ENCODE measurements around the gene SRSF10.
"Not testable (repeated sequence)": the region's sequence is repeated elsewhere in the genome, so short reads cannot be mapped to it uniquely, and the experiment has no call there.

Gene SRSF10

DNA sequence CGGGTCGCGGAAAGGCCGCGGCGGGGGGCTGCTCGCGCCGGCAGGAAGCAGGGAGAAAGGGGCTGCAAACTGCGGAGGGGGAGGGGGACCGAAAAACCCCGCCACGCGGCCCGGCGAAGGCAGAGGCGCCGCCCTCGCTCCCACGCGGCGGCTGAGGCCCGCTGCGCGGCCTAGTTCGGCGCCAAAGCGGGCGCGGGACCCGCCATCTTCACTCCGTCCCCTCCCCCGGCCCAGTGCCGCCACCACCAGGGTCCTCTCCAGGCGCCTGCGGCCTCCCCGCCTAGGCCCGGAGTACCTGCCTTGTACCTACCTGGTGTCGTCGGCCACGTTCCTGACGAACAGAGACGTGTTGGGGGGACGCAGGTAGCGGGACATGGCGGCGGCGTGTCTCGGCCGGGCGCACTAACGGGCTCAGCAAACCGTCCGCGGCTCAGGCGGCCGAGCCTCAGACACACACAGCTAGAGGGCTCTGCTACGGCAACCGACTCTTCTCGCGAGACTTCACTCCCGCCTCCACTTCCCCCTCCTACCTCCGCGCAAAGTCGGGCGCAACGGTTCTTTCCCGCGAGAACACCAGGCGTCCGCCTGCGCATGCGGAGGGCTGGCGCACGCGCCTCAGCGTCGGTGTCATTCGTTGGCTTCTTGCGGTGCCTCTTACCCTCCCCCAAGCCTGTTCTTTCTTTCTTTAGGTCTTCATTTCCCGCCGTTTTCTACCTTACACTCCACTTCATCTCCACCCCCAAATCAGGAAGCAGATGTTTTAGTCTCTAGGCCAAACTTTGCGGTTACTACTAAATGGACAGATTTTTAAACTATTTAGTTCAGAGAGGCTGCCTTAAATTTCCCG lies at the start of gene SRSF10:
SRSF10 (minus strand) TSS at position 447 of the 847 bp plus-strand sequence; CDS start at position 375, 72 bp downstream.
- DNase-seq, result peak; percentile 99

DNA sequence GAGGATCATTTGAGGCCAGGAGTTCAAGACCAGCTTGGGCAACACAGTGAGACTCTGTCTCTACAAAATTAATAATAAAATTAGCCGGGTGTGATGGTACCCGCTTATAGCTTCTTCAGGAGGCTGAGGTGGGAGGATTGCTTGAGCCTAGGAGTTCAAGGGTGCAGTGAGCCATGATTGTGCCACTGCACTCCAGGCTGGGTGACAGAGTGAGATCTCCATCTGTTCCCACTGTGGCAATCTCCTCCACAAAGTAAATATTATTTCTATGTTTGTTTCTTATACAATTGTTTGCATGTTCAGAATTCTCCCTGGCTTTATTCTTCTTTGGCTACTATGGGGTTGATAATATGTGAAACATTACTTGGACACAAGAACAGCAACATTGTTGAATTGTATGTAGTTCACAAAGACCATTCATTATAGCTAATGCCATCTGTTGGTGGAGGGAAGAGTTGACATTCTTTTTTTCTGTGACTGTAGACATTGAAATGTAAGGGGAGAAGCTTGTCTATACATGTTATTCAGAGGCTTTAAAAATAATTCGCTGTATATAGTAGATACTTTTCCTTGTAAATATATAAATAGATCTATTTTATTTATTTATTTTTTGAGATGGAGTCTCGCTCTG lies 47.8 kb upstream of the SRSF10 start:
- peak; percentile 48 for DNase-seq

DNA sequence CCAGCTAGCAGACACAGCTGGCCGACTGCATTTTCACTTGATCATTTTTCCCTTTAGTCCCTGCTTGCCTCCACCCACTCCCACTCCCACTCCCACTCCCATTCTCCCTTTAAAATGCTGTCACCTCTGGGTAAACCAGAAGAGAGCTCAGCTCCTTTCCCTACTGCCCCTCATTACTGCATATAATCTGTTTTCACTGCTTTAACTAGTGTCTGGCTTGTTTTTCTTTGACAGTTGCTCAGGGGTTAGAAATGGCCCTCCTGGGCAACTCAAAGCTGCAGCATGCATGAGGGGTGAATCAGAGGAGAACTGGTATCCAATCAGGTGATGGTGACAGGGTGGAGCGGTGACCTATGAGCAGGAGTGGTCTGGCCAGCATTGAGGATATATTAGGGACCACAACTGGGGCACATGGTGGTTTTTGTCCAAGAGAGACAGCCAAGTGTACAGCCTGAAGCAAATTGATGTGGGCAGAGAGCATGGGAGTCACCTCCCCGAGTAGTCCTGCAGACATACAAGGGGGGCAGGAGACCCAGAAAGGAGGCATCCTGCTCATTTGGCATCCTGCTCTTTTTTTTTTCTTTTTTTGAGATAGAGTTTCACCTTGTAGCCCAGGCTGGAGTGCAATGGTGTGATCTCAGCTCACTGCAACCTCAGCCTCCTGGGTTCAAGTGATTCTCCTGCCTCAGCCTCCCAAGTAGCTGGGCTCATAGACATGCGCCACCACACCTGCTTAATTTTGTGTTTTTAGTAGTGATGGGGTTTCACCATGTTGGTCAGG lies 42.6 kb upstream of the SRSF10 start:
- no peak for DNase-seq

DNA sequence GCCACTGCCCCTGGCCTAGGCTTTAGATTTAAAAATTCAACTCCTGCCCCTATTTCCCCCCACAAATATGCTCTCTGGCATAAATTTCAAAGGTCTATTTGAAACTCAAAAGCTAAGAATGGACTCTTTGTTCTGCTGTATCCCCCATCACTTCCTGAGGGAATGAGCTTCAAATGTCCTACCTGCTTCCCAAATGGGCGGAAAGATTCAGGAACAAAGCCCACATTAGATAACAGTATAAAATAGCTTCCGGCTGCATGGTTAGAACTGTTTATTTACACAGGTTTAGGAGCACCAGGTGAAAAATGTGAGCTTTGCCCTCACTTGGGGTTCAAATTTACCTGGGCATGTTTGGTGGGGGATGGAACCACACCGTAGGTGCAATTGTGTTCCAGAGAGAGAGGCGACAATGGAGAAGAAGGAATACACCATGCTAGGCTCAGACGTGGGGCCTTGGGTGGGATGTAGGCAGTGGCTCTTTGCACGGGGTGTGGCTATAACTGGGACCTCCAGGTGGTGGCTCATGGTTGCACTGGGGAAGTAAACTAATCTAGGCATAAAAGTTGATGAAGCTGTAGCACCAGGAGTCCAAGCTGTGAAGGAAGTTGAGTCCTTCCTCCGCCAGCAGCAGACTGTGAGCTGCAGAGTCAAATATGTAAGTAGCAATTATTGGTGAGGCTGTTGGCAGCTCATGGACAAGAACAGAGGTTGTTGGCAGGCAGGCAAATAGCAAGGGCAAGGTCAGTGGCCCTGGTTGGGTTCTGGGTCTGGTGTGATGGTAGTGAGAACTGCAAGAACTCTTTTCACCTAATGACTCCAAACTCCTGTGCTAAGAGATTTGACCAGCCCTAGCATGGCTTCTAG lies 41.5 kb upstream of the SRSF10 start:
- DNase-seq, result no peak

DNA sequence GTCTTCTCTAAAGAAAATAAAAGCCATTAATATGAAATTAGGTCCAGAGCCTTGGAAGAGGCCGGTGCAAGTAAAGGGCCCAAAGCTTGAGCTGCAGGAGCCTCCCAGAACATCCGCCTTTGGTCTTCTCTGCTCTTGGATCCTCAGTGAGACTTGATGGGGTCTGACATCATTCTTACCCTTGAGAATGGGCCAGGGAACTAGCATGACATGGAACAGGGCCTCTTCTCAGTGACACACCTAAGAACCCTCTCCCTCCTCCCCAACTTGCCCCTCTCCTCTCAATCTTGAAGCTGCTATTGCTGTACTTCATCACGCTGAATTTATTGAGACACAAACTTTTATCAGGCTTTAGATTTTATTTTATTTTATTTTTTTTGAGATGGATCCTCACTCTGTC lies 40.3 kb upstream of the SRSF10 start:
- DNase-seq, result no peak

DNA sequence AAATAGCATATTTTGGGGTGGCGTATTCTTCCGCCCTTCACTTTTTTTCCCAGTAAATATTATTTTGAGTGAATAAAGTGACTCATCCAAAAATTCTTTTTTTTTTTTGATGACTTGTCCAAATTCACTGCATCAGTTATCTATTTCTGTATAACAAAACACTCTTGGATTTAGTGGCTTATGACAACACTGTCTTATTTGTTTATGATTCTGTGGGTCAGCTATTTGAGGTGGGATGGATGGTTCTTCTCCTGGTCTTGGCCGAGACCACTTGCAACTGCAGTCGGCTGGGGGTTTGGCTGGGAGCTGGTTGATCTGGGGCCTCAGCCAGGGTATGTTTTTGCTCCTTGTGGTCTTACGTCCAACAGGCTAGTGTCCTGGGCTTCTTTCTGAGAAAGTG lies 39.9 kb upstream of the SRSF10 start:
- DNase-seq, result no peak

DNA sequence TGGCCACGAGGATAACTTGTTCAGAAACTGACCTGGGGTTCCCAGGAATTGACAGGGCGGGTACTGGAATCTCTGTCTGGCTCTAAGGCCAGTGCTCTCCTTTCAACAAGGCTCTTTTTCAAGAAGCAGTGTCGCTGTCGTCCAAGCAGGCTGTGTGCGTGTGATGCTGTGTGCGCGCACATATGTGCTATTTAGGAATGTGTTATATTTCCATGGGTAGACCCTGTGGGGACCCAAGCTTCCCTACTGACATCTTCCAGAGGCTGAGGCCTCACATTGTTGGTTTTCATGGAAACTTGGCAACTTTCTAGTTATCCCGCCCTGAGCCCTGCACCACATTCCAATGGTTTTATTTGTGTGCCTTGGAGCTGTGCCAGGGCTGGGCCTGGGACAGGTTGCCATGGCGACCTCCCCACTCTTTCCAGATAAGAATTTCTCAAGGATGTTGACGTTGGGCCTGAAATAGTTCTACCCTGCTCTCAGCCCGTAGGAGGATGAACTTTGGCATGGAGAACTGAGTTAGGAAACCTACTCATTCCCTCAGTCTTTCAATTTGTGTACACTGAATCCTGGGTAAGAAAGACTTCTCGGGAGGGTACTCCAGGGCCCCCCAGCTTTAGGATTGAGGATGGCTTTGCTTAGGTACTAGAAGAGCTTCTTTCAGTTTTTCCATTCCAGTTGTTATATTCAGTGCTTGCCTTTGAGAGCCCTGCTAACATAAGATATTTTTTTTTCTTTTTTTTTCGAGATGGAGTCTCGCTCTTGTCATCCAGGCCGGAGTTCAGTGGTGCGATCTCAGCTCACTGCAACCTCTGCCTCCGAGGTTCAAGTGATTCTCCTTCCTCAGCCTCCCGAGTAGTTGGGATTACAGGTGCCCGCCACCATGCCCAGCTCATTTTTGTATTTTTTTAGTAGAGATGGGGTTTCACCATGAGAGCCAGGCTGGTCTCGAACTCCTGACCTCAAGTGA lies 38.8 kb upstream of the SRSF10 start:
- no peak for DNase-seq

DNA sequence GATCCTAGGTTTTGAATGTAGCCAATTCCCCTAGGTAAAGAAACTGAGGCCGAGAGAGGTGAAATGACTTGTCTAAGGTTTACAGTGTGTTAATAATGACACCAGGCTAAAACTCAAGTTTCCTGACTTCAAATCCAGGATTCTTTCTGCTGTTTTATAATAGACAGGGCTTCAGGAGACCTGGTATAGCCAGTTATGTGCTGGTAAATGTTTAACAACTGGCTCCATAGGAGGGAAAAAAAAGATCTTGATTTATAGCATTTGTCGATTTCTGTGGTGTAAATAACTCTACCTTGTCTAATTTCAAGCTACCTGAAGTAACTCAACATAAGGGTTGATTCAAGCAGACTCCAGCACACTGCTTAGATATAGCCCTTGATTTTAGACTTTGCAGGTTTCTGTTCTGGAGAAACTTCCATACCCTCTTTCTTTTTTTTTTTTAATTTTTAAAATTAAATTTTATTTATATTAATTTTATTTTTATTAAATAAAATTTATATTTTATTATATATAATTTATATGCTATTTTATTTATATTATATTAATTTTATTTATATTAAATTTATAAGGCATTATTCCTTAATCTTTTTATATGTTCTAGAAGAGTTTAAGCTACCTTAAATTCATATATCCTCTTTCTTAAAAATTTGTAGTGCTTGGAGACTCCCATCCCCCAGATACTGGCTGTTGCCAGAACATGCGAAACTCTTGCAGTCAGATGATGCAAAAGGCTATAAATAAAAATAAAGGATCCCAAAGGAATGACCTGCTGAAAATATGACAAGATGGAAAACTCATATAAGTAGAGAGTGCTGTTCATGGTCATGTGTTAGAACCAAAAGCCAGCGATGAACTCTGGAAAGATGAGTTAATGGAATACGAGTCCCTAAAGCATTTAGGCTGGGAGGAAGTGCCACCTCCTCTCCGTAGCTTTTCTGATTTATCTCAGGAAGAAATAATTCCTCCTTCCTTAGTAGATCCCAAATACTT lies 35.4 kb upstream of the SRSF10 start:
- no peak for DNase-seq

DNA sequence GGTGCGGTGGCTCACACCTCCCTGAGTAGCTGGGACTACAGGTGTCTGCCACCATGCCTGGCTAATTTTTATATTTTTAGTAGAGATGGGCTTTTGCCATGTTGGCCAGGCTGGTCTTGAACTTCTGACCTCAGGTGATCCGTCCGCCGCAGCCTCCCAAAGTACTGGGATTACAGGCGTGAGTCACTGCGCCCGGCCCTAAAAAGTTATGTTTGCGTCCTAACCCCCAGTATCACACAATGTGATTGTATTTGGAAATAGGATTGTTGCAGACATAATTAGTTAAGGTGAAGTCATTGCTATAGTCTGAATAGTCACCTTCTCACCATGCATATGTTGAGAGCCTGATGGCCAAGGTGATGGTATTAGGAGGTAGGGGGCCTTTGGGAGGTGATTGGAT lies 32.8 kb upstream of the SRSF10 start:
- DNase-seq, result not testable (repeated sequence)

DNA sequence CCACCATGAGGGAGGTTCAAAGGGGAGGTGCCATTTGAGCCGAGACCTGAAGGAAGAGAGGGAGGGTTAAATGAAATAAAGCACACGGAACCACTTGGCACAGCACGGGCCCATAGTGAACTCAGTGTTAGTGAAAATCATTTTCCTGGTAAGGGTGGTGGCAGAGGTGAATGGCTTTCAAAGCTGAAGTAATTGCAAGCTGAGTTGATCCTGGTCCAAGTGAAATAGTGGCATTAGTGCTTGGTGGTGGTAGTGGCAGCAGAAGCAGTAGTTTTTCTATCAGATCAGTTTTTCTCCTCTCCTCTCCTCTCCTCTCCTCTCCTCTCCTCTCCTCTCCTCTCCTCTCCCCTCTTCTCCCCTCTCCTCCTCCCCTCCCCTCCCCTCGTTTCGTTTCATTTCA lies 30.5 kb upstream of the SRSF10 start:
- DNase-seq, result no peak

DNA sequence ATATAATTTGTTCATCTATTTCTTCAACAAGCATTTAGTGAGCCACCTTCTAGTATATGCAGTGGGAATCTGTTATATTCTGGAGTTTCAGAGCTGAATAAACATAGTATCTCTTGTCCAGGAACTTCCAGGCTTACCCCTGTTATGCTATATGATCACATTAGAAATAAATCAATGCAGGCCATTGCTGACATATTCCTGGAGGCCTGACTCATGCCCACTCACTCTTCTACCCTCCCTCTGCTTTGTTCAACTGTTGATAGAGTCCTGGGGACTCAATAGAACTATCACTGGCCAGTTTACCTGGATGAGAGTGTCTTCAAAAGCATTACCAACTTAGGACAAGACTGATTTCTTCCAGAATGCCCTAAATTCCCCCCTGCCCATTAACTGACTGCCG lies 29.3 kb upstream of the SRSF10 start:
- DNase-seq, result no peak

DNA sequence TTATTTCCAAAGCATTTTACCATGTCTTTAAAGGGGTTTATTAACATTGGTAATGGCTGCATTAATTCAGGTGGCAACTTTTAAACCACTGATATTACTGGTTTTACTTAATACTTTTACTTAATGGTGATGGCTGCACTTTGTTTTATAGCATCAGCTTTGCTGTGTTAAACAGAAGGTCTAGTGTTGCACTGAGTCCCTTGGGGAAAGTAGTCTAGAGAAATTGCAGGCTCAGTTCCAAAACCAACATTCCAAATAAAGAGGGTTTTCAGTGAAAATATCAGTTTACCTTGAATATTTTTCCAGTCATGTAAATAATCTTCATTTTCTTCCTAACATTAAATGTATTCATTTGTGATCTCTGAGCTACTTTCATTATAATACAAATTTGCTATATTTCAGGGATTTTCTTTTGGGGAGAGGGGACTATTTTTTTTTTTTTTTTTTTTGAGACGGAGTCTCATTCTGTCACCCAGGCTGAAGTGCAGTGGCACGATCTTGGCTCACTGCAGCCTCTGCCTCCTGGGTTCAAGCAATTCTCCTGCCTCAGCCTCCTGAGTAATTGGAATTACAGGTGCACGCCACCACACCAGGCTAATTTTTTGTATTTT lies 28.6 kb upstream of the SRSF10 start:
- not testable (repeated sequence) for DNase-seq

DNA sequence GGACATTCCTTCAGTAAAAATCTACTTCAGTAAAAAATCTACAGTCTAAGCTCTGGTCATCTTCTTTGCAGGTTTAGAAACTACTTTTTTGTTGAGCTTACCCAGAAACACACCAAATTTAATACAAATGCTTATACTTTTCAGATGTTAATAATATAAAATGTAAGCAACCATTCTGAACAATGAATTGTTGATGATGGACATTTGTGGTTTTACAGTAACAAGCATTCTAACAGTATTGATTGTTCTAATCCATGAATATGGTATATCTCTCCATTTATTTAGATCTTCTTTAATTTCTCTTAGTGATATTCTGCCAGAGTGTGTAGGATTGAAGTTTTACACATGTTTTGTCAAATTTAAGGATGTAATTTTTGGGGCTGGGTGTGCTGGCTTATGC lies 27.0 kb upstream of the SRSF10 start:
- no peak for DNase-seq

DNA sequence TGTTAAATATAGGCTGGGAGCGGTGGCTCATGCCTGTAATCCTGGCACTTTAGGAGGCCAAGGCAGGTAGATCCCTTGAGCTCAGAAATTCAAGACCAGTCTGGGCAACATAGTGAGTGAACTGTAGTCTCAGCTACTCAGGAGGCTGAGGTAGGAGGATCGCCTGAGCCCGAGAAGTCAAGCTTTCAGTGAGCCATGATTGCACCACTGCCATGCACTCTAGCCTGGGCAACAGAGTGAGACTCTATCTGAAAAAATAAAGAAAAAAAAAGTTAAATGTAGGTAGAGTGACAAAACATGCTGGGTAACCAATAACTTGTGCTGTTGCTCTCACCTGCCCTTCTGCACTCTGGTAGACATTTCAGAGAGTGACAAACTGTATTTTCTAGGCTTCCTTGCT lies 25.0 kb upstream of the SRSF10 start:
- no peak for DNase-seq

DNA sequence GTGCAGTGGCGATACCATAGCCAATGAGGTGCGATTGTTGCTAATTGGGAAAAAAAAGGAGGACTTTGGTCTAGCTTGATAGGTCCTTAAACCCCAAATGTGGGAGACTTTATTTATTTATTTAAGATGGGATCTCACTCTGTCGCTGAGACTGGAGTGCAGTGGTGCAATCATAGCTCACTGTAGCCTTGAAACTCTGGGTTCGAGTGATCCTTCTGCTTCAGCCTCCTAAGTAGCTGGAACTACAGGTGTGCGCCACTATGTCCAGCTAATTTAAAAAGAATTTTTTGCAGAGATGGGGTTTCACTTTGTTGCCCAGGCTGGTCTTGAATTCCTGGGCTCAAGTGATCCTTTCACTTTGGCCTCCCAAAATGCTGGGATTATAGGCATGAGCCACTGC lies 24.0 kb upstream of the SRSF10 start:
- DNase-seq, result no peak

DNA sequence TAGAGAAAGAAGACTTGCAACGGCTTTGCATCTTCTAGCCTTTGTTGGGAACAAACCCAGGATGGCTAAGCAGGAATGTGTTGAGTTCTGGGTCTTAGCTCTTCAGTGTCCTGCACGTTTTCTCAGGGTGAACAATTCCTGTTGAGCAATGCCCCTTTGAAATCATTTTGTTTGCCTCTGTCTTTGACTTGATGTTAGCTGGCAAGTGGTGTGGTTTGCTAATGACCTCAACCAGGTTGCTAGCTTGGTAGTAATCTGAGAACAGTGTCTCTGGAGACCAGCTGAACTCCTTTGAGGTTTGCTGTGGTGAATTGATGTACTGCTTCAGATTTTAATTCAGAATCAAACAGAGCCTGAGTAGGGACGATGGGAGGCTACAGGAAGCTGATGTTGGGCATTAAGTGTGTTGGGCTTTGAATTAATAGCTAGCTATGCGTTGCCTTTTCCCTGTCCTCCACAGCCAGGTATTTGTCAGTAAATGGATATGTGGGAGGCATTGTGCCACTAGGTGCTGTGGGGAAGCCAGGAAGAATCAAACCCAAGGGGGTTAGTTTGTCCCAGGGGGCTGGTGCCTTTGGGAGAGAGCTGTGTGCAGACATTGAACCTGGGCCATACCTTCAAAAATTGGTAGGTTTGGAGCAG lies 23.3 kb upstream of the SRSF10 start:
- DNase-seq, result no peak

DNA sequence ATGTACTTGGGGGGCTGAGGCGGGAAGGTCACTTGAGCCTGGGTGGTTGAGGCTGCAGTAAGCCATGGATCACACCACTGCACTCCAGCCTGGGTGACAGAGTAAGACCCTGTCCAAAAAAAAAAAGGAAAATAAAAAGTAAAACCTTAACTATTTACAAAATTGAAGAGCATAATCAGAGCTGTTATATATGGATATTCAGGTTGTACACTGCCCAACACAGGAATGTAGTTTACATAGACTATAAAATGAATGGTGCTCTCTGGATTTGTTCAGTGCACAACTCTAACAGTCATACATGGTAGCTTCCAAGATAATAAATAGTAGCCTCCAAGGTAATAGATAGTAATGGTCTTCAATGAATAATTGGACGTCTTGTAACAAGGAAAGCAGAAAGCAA lies 22.6 kb upstream of the SRSF10 start:
- no peak for DNase-seq

DNA sequence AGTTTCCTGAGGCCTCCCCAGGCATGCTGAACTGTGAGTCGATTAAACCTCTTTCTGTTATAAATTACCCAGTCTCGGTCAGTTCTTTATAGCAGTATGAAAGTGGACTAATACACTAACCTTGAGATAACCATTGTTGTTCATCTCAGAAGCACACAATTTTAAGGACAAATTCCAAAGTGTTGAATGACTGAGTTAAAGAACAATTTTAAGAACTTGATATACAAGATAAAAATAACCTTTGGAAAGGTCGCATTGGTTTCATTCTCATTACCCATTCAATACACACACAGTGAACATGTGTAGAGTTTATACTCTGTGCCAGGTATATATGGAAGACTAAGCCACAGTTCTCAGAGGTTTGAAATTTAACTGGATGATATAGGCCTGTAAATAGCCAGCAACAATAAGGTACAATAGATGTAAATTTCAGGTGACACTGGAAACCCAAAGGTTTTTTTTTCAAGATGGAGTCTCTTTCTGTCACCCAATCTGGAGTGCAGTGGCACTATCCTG lies 19.1 kb upstream of the SRSF10 start:
- DNase-seq, result no peak

DNA sequence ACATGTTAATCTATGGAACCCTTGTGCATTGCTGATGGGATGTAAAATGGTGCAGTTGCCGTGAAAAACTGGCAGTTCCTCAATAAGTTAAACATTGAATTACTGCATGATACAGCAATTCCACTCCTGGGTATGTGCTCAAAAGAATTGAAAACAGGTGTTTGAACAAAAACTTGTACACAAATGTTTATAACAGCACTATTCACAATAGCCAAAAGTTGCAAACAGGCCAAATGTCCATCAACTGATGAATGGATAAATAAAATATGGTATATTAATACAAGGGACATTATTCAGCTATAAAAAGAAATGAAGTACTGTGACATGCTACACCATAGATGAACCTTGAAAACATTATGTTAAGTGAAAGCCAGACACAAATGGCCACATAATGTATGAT lies 17.7 kb upstream of the SRSF10 start:
- DNase-seq, result no peak

All from CD4-positive, alpha-beta T cell treated with Interleukin-17A for 1 hour (primary cell).